ENCODE results near the gene RIMBP2.

DNA sequence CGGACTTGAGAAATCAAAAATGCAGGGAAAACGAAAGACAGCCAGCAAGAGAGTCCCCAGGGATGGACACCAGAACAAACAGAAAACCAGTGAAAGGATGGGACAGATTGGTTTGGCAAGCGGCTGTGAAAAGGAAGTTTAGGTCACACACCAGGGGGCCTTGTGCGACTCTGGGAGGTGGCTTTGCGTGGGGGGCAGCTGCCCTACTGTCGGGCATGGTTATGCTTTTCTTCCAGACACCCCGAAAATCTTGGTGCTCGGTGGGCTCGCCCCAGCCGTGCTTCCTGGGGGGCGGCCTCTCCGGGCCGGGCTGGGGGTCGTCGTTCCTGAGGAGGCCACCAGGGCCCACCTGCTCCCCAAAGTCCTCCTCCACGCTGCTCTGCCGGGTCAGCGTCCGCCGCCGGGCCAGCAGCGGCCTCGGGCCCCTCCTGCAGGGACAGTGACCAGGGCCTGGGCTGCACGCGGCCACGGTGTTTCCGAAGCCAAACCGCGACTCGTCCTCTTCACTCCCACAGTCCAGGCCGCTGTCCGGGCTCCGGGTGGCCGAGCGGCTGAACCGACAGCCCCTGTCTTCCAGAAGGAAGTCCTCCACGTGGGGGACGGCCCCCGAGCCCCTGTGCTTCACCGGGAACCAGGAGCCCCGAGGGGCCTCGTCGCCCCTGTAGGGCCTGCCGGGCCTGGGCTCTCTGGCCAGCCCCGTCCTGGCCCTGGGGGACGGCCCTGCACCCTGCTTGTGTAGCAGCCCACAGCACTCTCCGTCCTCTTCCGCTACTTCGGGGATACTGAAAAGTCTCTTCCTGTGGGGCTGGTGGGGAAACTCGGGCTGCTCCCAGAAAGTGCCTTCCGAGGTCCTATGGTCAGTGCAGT is 291.9 kb downstream of the RIMBP2 start:
- TF ChIP-seq, protein P1, sequence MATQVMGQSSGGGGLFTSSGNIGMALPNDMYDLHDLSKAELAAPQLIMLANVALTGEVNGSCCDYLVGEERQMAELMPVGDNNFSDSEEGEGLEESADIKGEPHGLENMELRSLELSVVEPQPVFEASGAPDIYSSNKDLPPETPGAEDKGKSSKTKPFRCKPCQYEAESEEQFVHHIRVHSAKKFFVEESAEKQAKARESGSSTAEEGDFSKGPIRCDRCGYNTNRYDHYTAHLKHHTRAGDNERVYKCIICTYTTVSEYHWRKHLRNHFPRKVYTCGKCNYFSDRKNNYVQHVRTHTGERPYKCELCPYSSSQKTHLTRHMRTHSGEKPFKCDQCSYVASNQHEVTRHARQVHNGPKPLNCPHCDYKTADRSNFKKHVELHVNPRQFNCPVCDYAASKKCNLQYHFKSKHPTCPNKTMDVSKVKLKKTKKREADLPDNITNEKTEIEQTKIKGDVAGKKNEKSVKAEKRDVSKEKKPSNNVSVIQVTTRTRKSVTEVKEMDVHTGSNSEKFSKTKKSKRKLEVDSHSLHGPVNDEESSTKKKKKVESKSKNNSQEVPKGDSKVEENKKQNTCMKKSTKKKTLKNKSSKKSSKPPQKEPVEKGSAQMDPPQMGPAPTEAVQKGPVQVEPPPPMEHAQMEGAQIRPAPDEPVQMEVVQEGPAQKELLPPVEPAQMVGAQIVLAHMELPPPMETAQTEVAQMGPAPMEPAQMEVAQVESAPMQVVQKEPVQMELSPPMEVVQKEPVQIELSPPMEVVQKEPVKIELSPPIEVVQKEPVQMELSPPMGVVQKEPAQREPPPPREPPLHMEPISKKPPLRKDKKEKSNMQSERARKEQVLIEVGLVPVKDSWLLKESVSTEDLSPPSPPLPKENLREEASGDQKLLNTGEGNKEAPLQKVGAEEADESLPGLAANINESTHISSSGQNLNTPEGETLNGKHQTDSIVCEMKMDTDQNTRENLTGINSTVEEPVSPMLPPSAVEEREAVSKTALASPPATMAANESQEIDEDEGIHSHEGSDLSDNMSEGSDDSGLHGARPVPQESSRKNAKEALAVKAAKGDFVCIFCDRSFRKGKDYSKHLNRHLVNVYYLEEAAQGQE (IDR thresholded peaks at IDR 0.05; ENCODE audit: borderline replicate concordance), result no peak
- TF ChIP-seq RAD21 (conservative IDR thresholded peaks at IDR 0.05) (no peak), EZH2 (IDR thresholded peaks at IDR 0.05; ENCODE audit: borderline replicate concordance, insufficient read depth, low read length, poor library complexity, severe bottlenecking) (no peak), MXI1 (conservative IDR thresholded peaks at IDR 0.05; ENCODE audit: poor library complexity, severe bottlenecking) (no peak), SMC3 (conservative IDR thresholded peaks at IDR 0.05; ENCODE audit: poor library complexity) (no peak), EP300 (conservative IDR thresholded peaks at IDR 0.05; ENCODE audit: poor library complexity, severe bottlenecking) (no peak)
- TF ChIP-seq, protein P2, sequence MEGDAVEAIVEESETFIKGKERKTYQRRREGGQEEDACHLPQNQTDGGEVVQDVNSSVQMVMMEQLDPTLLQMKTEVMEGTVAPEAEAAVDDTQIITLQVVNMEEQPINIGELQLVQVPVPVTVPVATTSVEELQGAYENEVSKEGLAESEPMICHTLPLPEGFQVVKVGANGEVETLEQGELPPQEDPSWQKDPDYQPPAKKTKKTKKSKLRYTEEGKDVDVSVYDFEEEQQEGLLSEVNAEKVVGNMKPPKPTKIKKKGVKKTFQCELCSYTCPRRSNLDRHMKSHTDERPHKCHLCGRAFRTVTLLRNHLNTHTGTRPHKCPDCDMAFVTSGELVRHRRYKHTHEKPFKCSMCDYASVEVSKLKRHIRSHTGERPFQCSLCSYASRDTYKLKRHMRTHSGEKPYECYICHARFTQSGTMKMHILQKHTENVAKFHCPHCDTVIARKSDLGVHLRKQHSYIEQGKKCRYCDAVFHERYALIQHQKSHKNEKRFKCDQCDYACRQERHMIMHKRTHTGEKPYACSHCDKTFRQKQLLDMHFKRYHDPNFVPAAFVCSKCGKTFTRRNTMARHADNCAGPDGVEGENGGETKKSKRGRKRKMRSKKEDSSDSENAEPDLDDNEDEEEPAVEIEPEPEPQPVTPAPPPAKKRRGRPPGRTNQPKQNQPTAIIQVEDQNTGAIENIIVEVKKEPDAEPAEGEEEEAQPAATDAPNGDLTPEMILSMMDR (IDR thresholded peaks at IDR 0.05; ENCODE audit: poor library complexity, severe bottlenecking), result no peak

Measured in neural cell (in vitro differentiated cells).